PC-3 (cell line): ENCODE results near the gene ALPG. TPM values are rescaled to one million over a fixed set of nuclear protein-coding genes. Genes with fewer than 3 reads are reported as not detected.
"Not testable (repeated sequence)": the region's sequence is repeated elsewhere in the genome, so short reads cannot be mapped to it uniquely, and the experiment has no call there.

Experiments used
- ATAC-seq: fragments of 200-7000 bp; cut with Tn5 transposase; 2 replicates; pipeline ENCODE4 v1.9.1; 2020; ENCODE audit warnings: mild to moderate bottlenecking, moderate library complexity
- BruUV-seq: library from RNA; stranded (reverse); fragments of 400-500 nt; replicated peaks from 2 replicates; lab custom pipeline; 2021; lab: Mats Ljungman, UMichigan
- CTCF ChIA-PET: fragments of 300-600 bp; sonication (Branson Sonifier 250); formaldehyde crosslinking; loops from one replicate; lab custom pipeline; 2022; ENCODE audit warnings: antibody characterized with exemption; lab: Charles Lee
- POLR2A ChIA-PET: fragments of 300-600 bp; sonication (Branson Sonifier 250); formaldehyde crosslinking; loops from one replicate; lab custom pipeline; 2022; ENCODE audit warnings: antibody characterized with exemption; ENCODE audit not compliant: unreplicated experiment; lab: Charles Lee
- DNase-seq: peaks from one replicate; pipeline ENCODE4 v3.0.0-alpha.2; 2015
- H2AFZ ChIP-seq: fragments of 300-600 bp; sonication (generic); 2 replicates; pipeline ENCODE4 v1.6.0; 2016; ENCODE audit warnings: antibody characterized with exemption, low read length
- H3F3A ChIP-seq: fragments of 300-600 bp; sonication (generic); one replicate; pipeline ENCODE4 v1.6.0; 2017; ENCODE audit warnings: antibody characterized with exemption, low read length, control low read depth, mild to moderate bottlenecking; ENCODE audit not compliant: unreplicated experiment
- H3K27ac ChIP-seq: fragments of 300-600 bp; sonication (generic); 2 replicates; pipeline ENCODE4 v1.5.1; 2016; ENCODE audit warnings: mild to moderate bottlenecking, low read length
- H3K27me3 ChIP-seq: fragments of 300-600 bp; sonication (generic); 2 replicates; pipeline ENCODE4 v1.6.1; 2016; ENCODE audit warnings: low read length, mixed read lengths
- H3K36me3 ChIP-seq: fragments of 300-600 bp; sonication (generic); 2 replicates; pipeline ENCODE4 v1.6.1; 2016; ENCODE audit warnings: low read depth, mixed run types, low read length, mixed read lengths
- H3K4me1 ChIP-seq: fragments of 300-600 bp; sonication (generic); 2 replicates; pipeline ENCODE4 v1.5.1; 2016; ENCODE audit warnings: low read length; ENCODE audit not compliant: insufficient read depth
- H3K4me2 ChIP-seq: fragments of 300-600 bp; sonication (generic); 2 replicates; pipeline ENCODE4 v1.6.0; 2016; ENCODE audit warnings: low read length
- H3K4me3 ChIP-seq: fragments of 300-600 bp; sonication (generic); 2 replicates; pipeline ENCODE4 v1.5.1; 2016; ENCODE audit warnings: mild to moderate bottlenecking, low read length, mixed read lengths
- H3K79me2 ChIP-seq: fragments of 300-600 bp; sonication (generic); 2 replicates; pipeline ENCODE4 v1.6.1; 2017; ENCODE audit warnings: low read length, mixed read lengths
- H3K9ac ChIP-seq: fragments of 300-600 bp; sonication (generic); 2 replicates; pipeline ENCODE4 v1.6.0; 2016; ENCODE audit warnings: mild to moderate bottlenecking, low read length
- H3K9me2 ChIP-seq: fragments of 300-600 bp; sonication (generic); replicated peaks from 2 replicates; pipeline ENCODE4 v1.6.1; 2016; ENCODE audit warnings: mixed run types, low read length, mixed read lengths
- H3K9me3 ChIP-seq: fragments of 300-600 bp; sonication (generic); 2 replicates; pipeline ENCODE4 v1.6.1; 2016; ENCODE audit warnings: low read length, mixed read lengths
- H4K20me1 ChIP-seq: fragments of 300-600 bp; sonication (generic); 2 replicates; pipeline ENCODE4 v1.6.1; 2016; ENCODE audit warnings: low read length, mixed read lengths
- CTCF ChIP-seq: fragments of 300-600 bp; sonication (generic); conservative IDR thresholded peaks from 2 replicates; pipeline ENCODE4 v1.5.1; 2017; ENCODE audit warnings: antibody characterized with exemption, low read depth, mild to moderate bottlenecking, low read length
- EZH2 ChIP-seq: fragments of 300-600 bp; sonication (generic); IDR thresholded peaks from one replicate; pipeline ENCODE4 v1.6.1; 2017; ENCODE audit warnings: antibody characterized with exemption, mild to moderate bottlenecking, low read length; ENCODE audit not compliant: unreplicated experiment
- intact Hi-C: fragments of 100-400 bp; cut with micrococcal nuclease; formaldehyde crosslinking; loops from 2 replicates; pipeline ENCODE4 v1.9.0; 2023
- total RNA-seq: library from RNA; depleted of rRNA; stranded (reverse); fragments of >200 nt; gene quantifications from 2 replicates; pipeline ENCODE4 v1.2.3, GENCODE V29; 2014

ALPG gene
- total RNA-seq, 1 experiment from 2014 or later, result 0.18 TPM

GRCh38 chr2:232443669-232444408, 37.2 kb downstream of the ALPG start:
- ATAC-seq, POLR2A ChIA-PET, H3K79me2 ChIP-seq, BruUV-seq, intact Hi-C loops, H3F3A ChIP-seq, H3K9me2 ChIP-seq, H3K27ac ChIP-seq, H3K9ac ChIP-seq, H3K4me3 ChIP-seq, CTCF ChIA-PET, H3K36me3 ChIP-seq, H3K9me3 ChIP-seq, H3K27me3 ChIP-seq, DNase-seq, H3K4me1 ChIP-seq, H3K4me2 ChIP-seq, H4K20me1 ChIP-seq: not testable (repeated sequence)
- peak overlapping the region; percentile 66 for H2AFZ ChIP-seq

GRCh38 chr2:232444409-232445148, 37.9 kb downstream of the ALPG start:
- ChIA-PET POLR2A (no interaction called here), CTCF (no interaction called here)
- no TSS peak for BruUV-seq
- Histone ChIP-seq H3K4me3 (no peak overlapping the region), H3K9me3 (no peaks in the 10 kb centered on the region), H4K20me1 (no peaks in the 10 kb centered on the region), H3K9ac (no peak overlapping the region), H3K9me2 (no peaks in the 10 kb centered on the region), H3K4me1 (no peaks in the 10 kb centered on the region), H3K27ac (no peak overlapping the region), H3K79me2 (no peaks in the 10 kb centered on the region), H3K36me3 (no peaks in the 10 kb centered on the region), H3K27me3 (no peaks in the 10 kb centered on the region), H2AFZ (peak overlapping the region; percentile 66), H3K4me2 (no peak overlapping the region), H3F3A (no peaks in the 10 kb centered on the region)
- ATAC-seq, result peak; percentile 62
- intact Hi-C loops, result no loop called here
- peak; percentile 80 for DNase-seq
- TF ChIP-seq CTCF, result peak; percentile 72
- no peak for TF ChIP-seq EZH2

GRCh38 chr2:232445149-232445885, 38.7 kb downstream of the ALPG start:
- POLR2A ChIA-PET, intact Hi-C loops: not testable (repeated sequence)

GRCh38 chr2:232446266-232446777, 39.7 kb downstream of the ALPG start:
- H3F3A ChIP-seq, H3K4me2 ChIP-seq, intact Hi-C loops, H2AFZ ChIP-seq, BruUV-seq, H3K4me3 ChIP-seq, H3K36me3 ChIP-seq, H3K4me1 ChIP-seq, POLR2A ChIA-PET, H4K20me1 ChIP-seq, H3K79me2 ChIP-seq, H3K9me2 ChIP-seq, CTCF ChIA-PET, H3K27me3 ChIP-seq, H3K27ac ChIP-seq, H3K9me3 ChIP-seq, H3K9ac ChIP-seq, DNase-seq: not testable (repeated sequence)
- 0 out of 2 replicates have a peak, but pooled peaks have one; percentile 21 for ATAC-seq

More at GRCh38 chr2:232445149-232445885, 38.7 kb downstream of the ALPG start:
- BruUV-seq, H2AFZ ChIP-seq, H3K4me1 ChIP-seq, H3K9ac ChIP-seq, H3K36me3 ChIP-seq, H3K9me3 ChIP-seq, H4K20me1 ChIP-seq, DNase-seq, ATAC-seq, H3K27ac ChIP-seq, H3K9me2 ChIP-seq, H3K27me3 ChIP-seq, H3K4me3 ChIP-seq, H3K79me2 ChIP-seq, H3K4me2 ChIP-seq, H3F3A ChIP-seq, CTCF ChIA-PET: not testable (repeated sequence)
